Mesendoderm (in vitro differentiated cells): Measurements from ENCODE around the gene HCFC2.

Experiments used
- DNase-seq: peaks from one replicate; pipeline ENCODE4 v3.0.0; 2013
- H2AK5ac ChIP-seq: 2 replicates; pipeline ENCODE4 v1.6.1; 2013; ENCODE audit warnings: low read length, inconsistent platforms
- H2BK120ac ChIP-seq: 2 replicates; pipeline ENCODE4 v1.6.1; 2013; ENCODE audit warnings: low read depth, mild to moderate bottlenecking, low read length, moderate library complexity, mixed read lengths
- H2BK15ac ChIP-seq: replicated peaks from 2 replicates; pipeline ENCODE4 v1.6.1; 2013; ENCODE audit warnings: low read depth, mild to moderate bottlenecking, moderate library complexity
- H2BK5ac ChIP-seq: 2 replicates; pipeline ENCODE4 v1.6.1; 2013; ENCODE audit warnings: low read length, inconsistent platforms
- H3K18ac ChIP-seq: 2 replicates; pipeline ENCODE4 v1.6.1; 2013; ENCODE audit warnings: mild to moderate bottlenecking, low read length, mixed read lengths
- H3K23ac ChIP-seq: one replicate; pipeline ENCODE4 v1.6.1; 2013; ENCODE audit warnings: low read length
- H3K27ac ChIP-seq: 2 replicates; pipeline ENCODE4 v1.5.1; 2013; ENCODE audit warnings: low read depth, mild to moderate bottlenecking, inconsistent platforms, low read length, moderate library complexity
- H3K27me3 ChIP-seq: 2 replicates; pipeline ENCODE4 v1.6.1; 2013; ENCODE audit warnings: low read length, control low read depth, mild to moderate bottlenecking, inconsistent platforms; ENCODE audit not compliant: insufficient read depth, poor library complexity
- H3K36me3 ChIP-seq: 2 replicates; pipeline ENCODE4 v1.6.1; 2013; ENCODE audit warnings: low read length, inconsistent platforms; ENCODE audit not compliant: control insufficient read depth, insufficient read depth
- H3K4ac ChIP-seq: one replicate; pipeline ENCODE4 v1.6.1; 2013; ENCODE audit warnings: low read depth, mild to moderate bottlenecking, low read length, moderate library complexity
- H3K4me1 ChIP-seq: 2 replicates; pipeline ENCODE4 v1.6.1; 2013; ENCODE audit warnings: low read depth, low read length, inconsistent platforms; ENCODE audit not compliant: control insufficient read depth
- H3K4me2 ChIP-seq: 2 replicates; pipeline ENCODE4 v1.6.1; 2013; ENCODE audit warnings: low read length
- H3K4me3 ChIP-seq: 2 replicates; pipeline ENCODE4 v1.5.1; 2013; ENCODE audit warnings: mild to moderate bottlenecking, low read length
- H3K56ac ChIP-seq: one replicate; pipeline ENCODE4 v1.6.1; 2013; ENCODE audit warnings: low read length
- H3K79me1 ChIP-seq: 2 replicates; pipeline ENCODE4 v1.6.1; 2013; ENCODE audit warnings: low read length, inconsistent platforms
- H3K79me2 ChIP-seq: 2 replicates; pipeline ENCODE4 v1.6.1; 2013; ENCODE audit warnings: mild to moderate bottlenecking, low read length; ENCODE audit not compliant: control insufficient read depth, insufficient read depth
- H3K9ac ChIP-seq: 2 replicates; pipeline ENCODE4 v1.6.1; 2013; ENCODE audit warnings: low read length, inconsistent platforms
- H4K5ac ChIP-seq: one replicate; pipeline ENCODE4 v1.6.1; 2013; ENCODE audit warnings: low read length
- H4K8ac ChIP-seq: one replicate; pipeline ENCODE4 v1.6.1; 2013; ENCODE audit warnings: low read depth, mild to moderate bottlenecking, control low read depth, low read length, moderate library complexity
- WGBS: extraction: QIAGEN DNeasy Blood & Tissue Kit; methylation state at CpG from one replicate; pipeline ENCODE4 v1.1.7; 2013; ENCODE audit warnings: low lambda C conversion rate, missing lambda C conversion rate; ENCODE audit not compliant: insufficient coverage; ENCODE audit errors: extremely low coverage; 5-methylcytosine and 5-hydroxymethylcytosine counted together

HCFC2 gene

DNA sequence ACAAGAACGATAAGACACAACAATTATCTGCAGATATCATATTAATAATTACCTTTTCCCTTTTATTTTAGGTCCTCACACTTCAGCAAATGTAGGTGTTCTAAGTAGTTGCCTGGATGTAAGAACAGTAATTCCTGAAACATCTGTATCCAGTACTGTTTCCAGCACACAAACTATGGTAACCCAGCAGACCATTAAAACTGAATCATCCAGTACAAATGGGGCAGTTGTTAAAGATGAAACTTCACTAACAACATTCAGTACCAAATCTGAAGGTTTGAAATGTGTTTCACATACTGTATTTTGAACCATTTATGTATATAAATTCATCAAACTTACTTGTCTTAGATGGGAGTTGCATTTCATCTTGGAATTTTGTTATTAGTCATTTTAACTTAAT lies 31.0 kb downstream of the HCFC2 start:
- Histone ChIP-seq H3K56ac (no peak overlapping the region), H2BK15ac (no peak overlapping the region), H3K79me1 (no peaks in the 10 kb centered on the region), H3K79me2 (no peaks in the 10 kb centered on the region), H3K36me3 (no peaks in the 10 kb centered on the region), H3K27me3 (no peaks in the 10 kb centered on the region), H3K27ac (no peak overlapping the region), H3K4me2 (no peak overlapping the region), H2BK5ac (no peak overlapping the region), H3K9ac (no peak overlapping the region), H4K5ac (no peak overlapping the region), H3K4me1 (no peaks in the 10 kb centered on the region), H4K8ac (no peak overlapping the region), H3K23ac (no peak overlapping the region), H2AK5ac (no peak overlapping the region), H2BK120ac (no peak overlapping the region), H3K18ac (no peak overlapping the region), H3K4me3 (no peak overlapping the region), H3K4ac (no peak overlapping the region)
- DNase-seq: no peak
- WGBS: no CpG with 5 or more reads among the region's 1 CpG

DNA sequence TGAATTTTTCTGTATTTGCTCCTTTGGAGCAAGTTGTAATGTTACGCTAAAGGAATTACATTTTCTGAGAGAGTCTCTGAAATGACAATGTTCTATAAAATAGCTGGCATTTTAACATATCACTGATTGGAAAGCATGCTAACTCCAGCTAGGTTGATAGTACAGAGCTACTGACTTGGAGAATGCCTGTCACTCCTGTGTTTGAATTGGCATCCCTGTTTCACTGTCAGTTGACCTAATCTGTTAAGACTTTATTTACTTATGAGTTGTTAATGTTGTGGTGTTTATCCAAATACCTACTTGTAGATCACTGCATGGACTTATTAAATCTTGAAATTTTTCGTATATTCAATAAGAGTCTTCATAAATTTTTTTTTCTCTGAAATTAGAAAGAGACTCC lies 33.6 kb downstream of the HCFC2 start:
- Histone ChIP-seq H2BK15ac (no peak overlapping the region), H3K18ac (no peak overlapping the region), H3K4me2 (no peak overlapping the region), H3K79me1 (no peaks in the 10 kb centered on the region), H3K4ac (no peak overlapping the region), H3K27ac (no peak overlapping the region), H3K36me3 (no peaks in the 10 kb centered on the region), H3K9ac (no peak overlapping the region), H3K4me1 (no peaks in the 10 kb centered on the region), H2AK5ac (no peak overlapping the region), H2BK120ac (no peak overlapping the region), H3K56ac (no peak overlapping the region), H3K23ac (no peak overlapping the region), H4K8ac (no peak overlapping the region), H2BK5ac (no peak overlapping the region), H3K4me3 (no peak overlapping the region), H4K5ac (no peak overlapping the region), H3K27me3 (no peaks in the 10 kb centered on the region), H3K79me2 (no peaks in the 10 kb centered on the region)
- no peak for DNase-seq
- WGBS: no CpG with 5 or more reads among the region's 2 CpGs

DNA sequence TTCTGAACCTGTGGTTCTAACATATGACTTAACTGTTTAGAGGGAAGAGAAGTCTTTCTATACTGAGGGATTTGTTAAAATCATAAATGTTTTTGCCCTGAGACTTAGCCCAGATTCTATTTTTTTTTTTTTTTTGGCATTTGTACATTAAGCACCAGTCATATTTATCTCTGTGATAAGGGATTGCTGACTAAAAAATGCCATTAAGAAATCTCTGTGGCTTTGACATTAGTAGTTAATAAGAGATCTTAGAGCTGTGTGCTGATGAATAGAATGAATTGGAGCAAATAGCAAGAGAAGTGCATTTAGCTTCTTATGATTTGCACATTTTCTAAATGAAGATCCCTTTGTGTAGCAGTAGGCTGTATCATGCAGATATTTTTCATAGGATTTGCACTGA lies 41.1 kb downstream of the HCFC2 start:
- Histone ChIP-seq H2BK120ac (no peak overlapping the region), H2BK5ac (no peak overlapping the region), H3K4me3 (no peak overlapping the region), H3K9ac (no peak overlapping the region), H3K27me3 (no peaks in the 10 kb centered on the region), H3K23ac (no peak overlapping the region), H3K4ac (no peak overlapping the region), H4K8ac (no peak overlapping the region), H3K4me1 (no peaks in the 10 kb centered on the region), H3K79me2 (no peaks in the 10 kb centered on the region), H3K36me3 (no peaks in the 10 kb centered on the region), H2AK5ac (no peak overlapping the region), H3K27ac (no peak overlapping the region), H3K18ac (no peak overlapping the region), H3K79me1 (no peaks in the 10 kb centered on the region), H2BK15ac (no peak overlapping the region), H4K5ac (no peak overlapping the region), H3K4me2 (no peak overlapping the region), H3K56ac (no peak overlapping the region)
- DNase-seq: no peak

DNA sequence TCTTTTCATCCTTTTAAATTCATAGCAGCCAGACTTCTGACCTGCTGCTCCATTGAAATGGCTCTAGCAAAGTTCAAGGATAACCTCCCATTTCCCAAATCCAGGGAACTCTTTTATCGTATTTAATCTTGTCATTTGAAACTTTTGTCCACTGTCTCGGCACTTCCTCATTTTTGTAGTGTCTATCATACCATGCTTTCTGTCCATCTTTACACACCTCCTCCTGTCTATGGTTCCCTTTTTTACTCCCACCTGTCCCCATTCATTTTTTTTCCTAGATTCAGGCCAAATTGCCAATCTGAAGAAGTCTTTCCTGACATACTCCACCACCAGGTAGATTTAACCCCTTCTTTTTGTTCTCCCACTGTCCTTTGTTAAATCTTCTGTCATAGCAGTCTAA lies 42.6 kb downstream of the HCFC2 start:
- H2BK120ac ChIP-seq: no peak overlapping the region
- no peak overlapping the region for H3K56ac ChIP-seq
- H3K36me3 ChIP-seq: no peaks in the 10 kb centered on the region
- no peaks in the 10 kb centered on the region for H3K27me3 ChIP-seq
- H4K5ac ChIP-seq: no peak overlapping the region
- H3K18ac ChIP-seq: no peak overlapping the region
- no peak for DNase-seq
- WGBS: no CpG with 5 or more reads among the region's 2 CpGs
- no peak overlapping the region for H4K8ac ChIP-seq
- no peak overlapping the region for H3K4me2 ChIP-seq
- H3K79me2 ChIP-seq: no peaks in the 10 kb centered on the region
- H2BK5ac ChIP-seq: no peak overlapping the region
- no peaks in the 10 kb centered on the region for H3K79me1 ChIP-seq
- no peak overlapping the region for H3K9ac ChIP-seq
- no peak overlapping the region for H3K4ac ChIP-seq
- no peaks in the 10 kb centered on the region for H3K4me1 ChIP-seq
- H3K4me3 ChIP-seq: no peak overlapping the region
- no peak overlapping the region for H3K23ac ChIP-seq
- H2AK5ac ChIP-seq: no peak overlapping the region
- no peak overlapping the region for H2BK15ac ChIP-seq
- H3K27ac ChIP-seq: no peak overlapping the region

DNA sequence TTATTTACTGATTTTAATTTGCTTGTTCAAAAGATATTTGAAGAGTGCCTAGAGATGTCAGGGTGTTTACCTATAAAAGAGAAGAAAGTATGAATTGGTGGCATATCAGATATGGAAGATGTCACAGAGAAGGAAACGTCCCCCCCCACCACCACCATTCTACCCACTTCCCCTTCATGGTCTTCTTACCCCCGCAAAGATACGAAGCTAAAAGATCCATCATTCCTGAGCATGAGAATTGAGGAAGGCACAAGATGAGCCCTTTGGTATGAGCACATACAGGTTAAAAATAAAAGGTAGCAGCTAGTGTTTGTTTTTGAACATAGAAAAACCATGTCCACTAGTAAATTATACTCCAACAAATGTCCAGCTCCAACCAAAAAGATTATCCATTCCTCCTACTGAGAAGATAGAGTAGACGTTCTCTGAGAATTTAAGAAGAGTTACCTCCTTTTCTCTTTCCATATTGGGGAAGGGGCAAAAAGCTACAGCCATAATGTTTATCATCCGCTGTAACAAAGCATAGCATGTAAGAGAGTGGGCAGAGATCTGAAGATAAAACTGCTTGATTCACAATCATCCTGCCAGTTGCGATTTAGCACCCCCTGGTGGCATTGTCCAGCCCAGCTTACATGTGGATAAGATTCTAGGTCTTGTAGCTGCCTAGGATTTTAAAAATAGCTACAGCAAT lies 44.6 kb downstream of the HCFC2 start:
- Histone ChIP-seq H3K79me2 (no peaks in the 10 kb centered on the region), H3K9ac (no peak overlapping the region), H2BK15ac (no peak overlapping the region), H4K5ac (no peak overlapping the region), H3K56ac (no peak overlapping the region), H2BK5ac (no peak overlapping the region), H2AK5ac (no peak overlapping the region), H4K8ac (no peak overlapping the region), H3K27me3 (no peaks in the 10 kb centered on the region), H3K23ac (no peak overlapping the region), H3K27ac (no peak overlapping the region), H3K4ac (no peak overlapping the region), H2BK120ac (no peak overlapping the region), H3K18ac (no peak overlapping the region), H3K36me3 (no peaks in the 10 kb centered on the region), H3K79me1 (no peaks in the 10 kb centered on the region), H3K4me3 (no peak overlapping the region), H3K4me2 (no peak overlapping the region), H3K4me1 (no peaks in the 10 kb centered on the region)
- DNase-seq: peak; percentile 83
- no CpG with 5 or more reads among the region's 6 CpGs for WGBS
